ENCODE data around the gene APOB. TPM values are rescaled to one million over a fixed set of nuclear protein-coding genes. Genes with fewer than 3 reads are reported as not detected.

Gene APOB
- total and polyA plus RNA-seq, 2 of the 13 experiments (the other 11 are each of a cell fraction or from before 2014, with no cell fraction given), result 1,569 to 2,515 TPM

DNA sequence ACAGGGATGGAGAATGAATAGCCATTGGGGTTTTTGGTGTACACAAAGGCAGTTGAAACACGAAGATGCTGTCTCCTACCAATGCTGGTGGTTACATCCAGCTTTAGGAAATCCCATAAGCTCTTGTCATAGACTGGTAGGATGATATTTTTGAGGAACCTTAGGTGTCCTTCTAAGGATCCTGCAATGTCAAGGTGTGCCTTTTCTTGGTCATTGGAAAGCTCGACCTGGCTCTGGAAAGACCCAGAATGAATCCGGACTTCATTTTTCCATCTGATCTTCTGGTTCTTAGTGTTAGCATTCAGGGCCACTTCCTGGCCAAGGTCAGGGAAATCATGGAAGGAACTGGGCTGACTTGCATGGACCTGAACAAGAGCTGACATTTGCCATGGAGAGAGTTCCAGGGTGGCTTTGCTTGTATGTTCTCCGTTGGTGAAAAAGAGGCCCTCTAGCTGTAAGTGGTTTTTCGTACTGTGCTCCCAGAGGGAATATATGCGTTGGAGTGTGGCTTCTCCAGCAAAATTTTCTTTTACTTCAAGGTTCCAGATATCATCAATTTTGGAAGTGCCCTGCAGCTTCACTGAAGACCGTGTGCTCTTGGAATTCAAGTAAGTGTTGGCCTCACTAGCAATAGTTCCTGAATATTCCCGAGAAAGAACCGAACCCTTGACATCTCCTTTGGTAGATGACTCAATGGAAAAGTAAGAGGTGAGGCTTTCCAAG is 38.0 kb downstream of the APOB start (continued):
- TF ChIP-seq, protein P1, sequence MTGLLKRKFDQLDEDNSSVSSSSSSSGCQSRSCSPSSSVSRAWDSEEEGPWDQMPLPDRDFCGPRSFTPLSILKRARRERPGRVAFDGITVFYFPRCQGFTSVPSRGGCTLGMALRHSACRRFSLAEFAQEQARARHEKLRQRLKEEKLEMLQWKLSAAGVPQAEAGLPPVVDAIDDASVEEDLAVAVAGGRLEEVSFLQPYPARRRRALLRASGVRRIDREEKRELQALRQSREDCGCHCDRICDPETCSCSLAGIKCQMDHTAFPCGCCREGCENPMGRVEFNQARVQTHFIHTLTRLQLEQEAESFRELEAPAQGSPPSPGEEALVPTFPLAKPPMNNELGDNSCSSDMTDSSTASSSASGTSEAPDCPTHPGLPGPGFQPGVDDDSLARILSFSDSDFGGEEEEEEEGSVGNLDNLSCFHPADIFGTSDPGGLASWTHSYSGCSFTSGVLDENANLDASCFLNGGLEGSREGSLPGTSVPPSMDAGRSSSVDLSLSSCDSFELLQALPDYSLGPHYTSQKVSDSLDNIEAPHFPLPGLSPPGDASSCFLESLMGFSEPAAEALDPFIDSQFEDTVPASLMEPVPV (CRISPR knock-in tag; IDR thresholded peaks at IDR 0.05), result peak; percentile 58; the same call in 1 of the 2 replicates
- TF ChIP-seq RFX5 (IDR thresholded peaks at IDR 0.05; ENCODE audit: low read depth, low read length) (no peak), SRSF1 (optimal IDR thresholded peaks at IDR 0.05; ENCODE audit: low read depth, low read length) (no peak), GLI4 (CRISPR knock-in tag; IDR thresholded peaks at IDR 0.05; ENCODE audit: borderline replicate concordance) (no peak), HOXA7 (CRISPR knock-in tag; IDR thresholded peaks at IDR 0.05) (0 out of 2 replicates have a peak, but pooled peaks have one; percentile 34), ZBTB7B (CRISPR knock-in tag; IDR thresholded peaks at IDR 0.05) (no peak), ZNF550 (CRISPR knock-in tag; IDR thresholded peaks at IDR 0.05; ENCODE audit: borderline replicate concordance) (no peak), ZNF746 (CRISPR knock-in tag; IDR thresholded peaks at IDR 0.05) (no peak), LCORL (IDR thresholded peaks at IDR 0.05) (no peak), LCORL (CRISPR knock-in tag; IDR thresholded peaks at IDR 0.05) (no peak), CBX5 (CRISPR knock-in tag; IDR thresholded peaks at IDR 0.05; ENCODE audit: borderline replicate concordance) (0 out of 2 replicates have a peak, but pooled peaks have one; percentile 68), HIVEP1 (CRISPR knock-in tag; IDR thresholded peaks at IDR 0.05) (no peak), RFXANK (CRISPR knock-in tag; IDR thresholded peaks at IDR 0.05) (no peak; the same call in 1 of the 2 replicates), ZNF329 (CRISPR knock-in tag; IDR thresholded peaks at IDR 0.05; ENCODE audit: low read depth) (no peak), ZSCAN29 (CRISPR knock-in tag; conservative IDR thresholded peaks at IDR 0.05) (no peak), ZNF558 (CRISPR knock-in tag; IDR thresholded peaks at IDR 0.05; ENCODE audit: borderline replicate concordance) (no peak), MED13 (CRISPR knock-in tag; IDR thresholded peaks at IDR 0.05) (no peak), GTF2F1 (IDR thresholded peaks at IDR 0.05; ENCODE audit: low read length) (no peak; the same call in 1 of the 2 replicates), ZNF354B (CRISPR knock-in tag; IDR thresholded peaks at IDR 0.05) (no peak)
- TF ChIP-seq, protein P2, sequence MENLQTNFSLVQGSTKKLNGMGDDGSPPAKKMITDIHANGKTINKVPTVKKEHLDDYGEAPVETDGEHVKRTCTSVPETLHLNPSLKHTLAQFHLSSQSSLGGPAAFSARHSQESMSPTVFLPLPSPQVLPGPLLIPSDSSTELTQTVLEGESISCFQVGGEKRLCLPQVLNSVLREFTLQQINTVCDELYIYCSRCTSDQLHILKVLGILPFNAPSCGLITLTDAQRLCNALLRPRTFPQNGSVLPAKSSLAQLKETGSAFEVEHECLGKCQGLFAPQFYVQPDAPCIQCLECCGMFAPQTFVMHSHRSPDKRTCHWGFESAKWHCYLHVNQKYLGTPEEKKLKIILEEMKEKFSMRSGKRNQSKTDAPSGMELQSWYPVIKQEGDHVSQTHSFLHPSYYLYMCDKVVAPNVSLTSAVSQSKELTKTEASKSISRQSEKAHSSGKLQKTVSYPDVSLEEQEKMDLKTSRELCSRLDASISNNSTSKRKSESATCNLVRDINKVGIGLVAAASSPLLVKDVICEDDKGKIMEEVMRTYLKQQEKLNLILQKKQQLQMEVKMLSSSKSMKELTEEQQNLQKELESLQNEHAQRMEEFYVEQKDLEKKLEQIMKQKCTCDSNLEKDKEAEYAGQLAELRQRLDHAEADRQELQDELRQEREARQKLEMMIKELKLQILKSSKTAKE (CRISPR knock-in tag; IDR thresholded peaks at IDR 0.05; ENCODE audit: borderline replicate concordance), result no peak
- TF ChIP-seq, protein P3, sequence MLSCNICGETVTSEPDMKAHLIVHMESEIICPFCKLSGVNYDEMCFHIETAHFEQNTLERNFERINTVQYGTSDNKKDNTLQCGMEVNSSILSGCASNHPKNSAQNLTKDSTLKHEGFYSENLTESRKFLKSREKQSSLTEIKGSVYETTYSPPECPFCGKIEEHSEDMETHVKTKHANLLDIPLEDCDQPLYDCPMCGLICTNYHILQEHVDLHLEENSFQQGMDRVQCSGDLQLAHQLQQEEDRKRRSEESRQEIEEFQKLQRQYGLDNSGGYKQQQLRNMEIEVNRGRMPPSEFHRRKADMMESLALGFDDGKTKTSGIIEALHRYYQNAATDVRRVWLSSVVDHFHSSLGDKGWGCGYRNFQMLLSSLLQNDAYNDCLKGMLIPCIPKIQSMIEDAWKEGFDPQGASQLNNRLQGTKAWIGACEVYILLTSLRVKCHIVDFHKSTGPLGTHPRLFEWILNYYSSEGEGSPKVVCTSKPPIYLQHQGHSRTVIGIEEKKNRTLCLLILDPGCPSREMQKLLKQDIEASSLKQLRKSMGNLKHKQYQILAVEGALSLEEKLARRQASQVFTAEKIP (CRISPR knock-in tag; IDR thresholded peaks at IDR 0.05; ENCODE audit: borderline replicate concordance), result no peak
- TF ChIP-seq, protein P4, sequence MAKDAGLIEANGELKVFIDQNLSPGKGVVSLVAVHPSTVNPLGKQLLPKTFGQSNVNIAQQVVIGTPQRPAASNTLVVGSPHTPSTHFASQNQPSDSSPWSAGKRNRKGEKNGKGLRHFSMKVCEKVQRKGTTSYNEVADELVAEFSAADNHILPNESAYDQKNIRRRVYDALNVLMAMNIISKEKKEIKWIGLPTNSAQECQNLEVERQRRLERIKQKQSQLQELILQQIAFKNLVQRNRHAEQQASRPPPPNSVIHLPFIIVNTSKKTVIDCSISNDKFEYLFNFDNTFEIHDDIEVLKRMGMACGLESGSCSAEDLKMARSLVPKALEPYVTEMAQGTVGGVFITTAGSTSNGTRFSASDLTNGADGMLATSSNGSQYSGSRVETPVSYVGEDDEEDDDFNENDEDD (CRISPR knock-in tag; IDR thresholded peaks at IDR 0.05; ENCODE audit: borderline replicate concordance), result no peak
- TF ChIP-seq, protein P5, sequence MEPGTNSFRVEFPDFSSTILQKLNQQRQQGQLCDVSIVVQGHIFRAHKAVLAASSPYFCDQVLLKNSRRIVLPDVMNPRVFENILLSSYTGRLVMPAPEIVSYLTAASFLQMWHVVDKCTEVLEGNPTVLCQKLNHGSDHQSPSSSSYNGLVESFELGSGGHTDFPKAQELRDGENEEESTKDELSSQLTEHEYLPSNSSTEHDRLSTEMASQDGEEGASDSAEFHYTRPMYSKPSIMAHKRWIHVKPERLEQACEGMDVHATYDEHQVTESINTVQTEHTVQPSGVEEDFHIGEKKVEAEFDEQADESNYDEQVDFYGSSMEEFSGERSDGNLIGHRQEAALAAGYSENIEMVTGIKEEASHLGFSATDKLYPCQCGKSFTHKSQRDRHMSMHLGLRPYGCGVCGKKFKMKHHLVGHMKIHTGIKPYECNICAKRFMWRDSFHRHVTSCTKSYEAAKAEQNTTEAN (CRISPR knock-in tag; conservative IDR thresholded peaks at IDR 0.05), result no peak; the same call in 1 of the 2 replicates

All from HepG2 (cell line).